ENCODE measurements around the gene EXOSC9.

GRCh38 chr4:121817701-121818100 is 16.6 kb downstream of the EXOSC9 start:
- TF ChIP-seq CTCF (IDR thresholded peaks at IDR 0.05; ENCODE audit: control extremely low read depth in 1 of 3, insufficient read depth in 1 of 3, low read depth in 1 of 3, low read length in 3 of 3) (no peak), EP300 (IDR thresholded peaks at IDR 0.05; ENCODE audit: borderline replicate concordance in 1 of 2, low read depth in 2 of 2, low read length in 2 of 2) (no peak), RAD21 (IDR thresholded peaks at IDR 0.05 in 1 of 2, conservative IDR thresholded peaks at IDR 0.05 in 1 of 2; ENCODE audit: low read depth in 2 of 2, low read length in 2 of 2) (no peak), POLR2AphosphoS5 (IDR thresholded peaks at IDR 0.05; ENCODE audit: low read depth, low read length) (peak; percentile 53; the same call in 1 of the 2 replicates), RNF2 (IDR thresholded peaks at IDR 0.05; ENCODE audit: borderline replicate concordance, low read depth, low read length, missing control alignments, poor library complexity, severe bottlenecking) (no peak), TCF12 (IDR thresholded peaks at IDR 0.05; ENCODE audit: low read depth, low read length) (no peak), ZNF274 (IDR thresholded peaks at IDR 0.05; ENCODE audit: borderline replicate concordance, extremely low read depth, low read length) (no peak)

All from H1 (cell line).